Measurements from ENCODE around the gene ENGASE. TPM values are rescaled to one million over a fixed set of nuclear protein-coding genes. Genes with fewer than 3 reads are reported as not detected.

ENGASE gene
- total RNA-seq, 1 experiment from 2014 or later: 50.0 TPM

DNA sequence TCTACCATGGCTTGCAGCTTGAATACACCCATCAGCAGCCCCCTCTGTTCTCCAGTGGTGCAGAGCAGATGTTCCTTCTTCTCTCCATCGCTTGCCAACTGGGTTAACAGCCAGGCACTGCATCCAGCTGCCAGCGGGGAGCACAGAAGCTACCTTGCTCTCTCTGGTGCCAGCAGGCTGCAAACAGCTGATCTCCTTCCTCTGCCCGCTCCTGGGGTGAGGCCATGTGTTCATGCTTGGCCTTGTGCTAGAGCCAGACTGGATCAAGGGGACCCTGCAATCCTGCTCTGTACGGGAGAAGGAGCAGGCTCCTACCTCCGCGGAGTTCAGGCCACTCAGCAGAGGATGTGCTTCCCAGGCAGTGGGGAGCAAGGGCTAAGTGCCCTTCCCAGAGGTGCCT lies 24.1 kb upstream of the ENGASE start:
- no peak overlapping the region for H3K4me3 ChIP-seq (ENCODE audit: low read depth, low read length)
- intact Hi-C loops (cut with micrococcal nuclease; ENCODE audit: unreplicated experiment): no loop called here
- 0 out of 2 replicates have a peak, but pooled peaks cover 8% of the 10 kb centered on the region for H3K9me3 ChIP-seq
- Mint-ChIP-seq H3K4me1 (ENCODE audit: low read depth, unreplicated experiment) (no peaks in the 10 kb centered on the region), H3K27ac (ENCODE audit: unreplicated experiment) (no peak overlapping the region), H3K4me3 (ENCODE audit: unreplicated experiment) (no peak overlapping the region), H3K36me3 (ENCODE audit: insufficient read depth, unreplicated experiment) (no peaks in the 10 kb centered on the region), H3K27me3 (ENCODE audit: insufficient read depth, unreplicated experiment) (no peaks in the 10 kb centered on the region), H3K9me3 (ENCODE audit: unreplicated experiment) (peaks cover 18% of the 10 kb centered on the region)
- POLR2A ChIA-PET: no interaction called here
- BruUV-seq (replicated peaks): no TSS peak
- H3K4me1 ChIP-seq: no peaks in the 10 kb centered on the region
- H3K27me3 ChIP-seq (replicated peaks; ENCODE audit: control insufficient read depth, insufficient read depth, low read length): no peaks in the 10 kb centered on the region
- DNase-seq: no peak
- TF ChIP-seq, protein P1, sequence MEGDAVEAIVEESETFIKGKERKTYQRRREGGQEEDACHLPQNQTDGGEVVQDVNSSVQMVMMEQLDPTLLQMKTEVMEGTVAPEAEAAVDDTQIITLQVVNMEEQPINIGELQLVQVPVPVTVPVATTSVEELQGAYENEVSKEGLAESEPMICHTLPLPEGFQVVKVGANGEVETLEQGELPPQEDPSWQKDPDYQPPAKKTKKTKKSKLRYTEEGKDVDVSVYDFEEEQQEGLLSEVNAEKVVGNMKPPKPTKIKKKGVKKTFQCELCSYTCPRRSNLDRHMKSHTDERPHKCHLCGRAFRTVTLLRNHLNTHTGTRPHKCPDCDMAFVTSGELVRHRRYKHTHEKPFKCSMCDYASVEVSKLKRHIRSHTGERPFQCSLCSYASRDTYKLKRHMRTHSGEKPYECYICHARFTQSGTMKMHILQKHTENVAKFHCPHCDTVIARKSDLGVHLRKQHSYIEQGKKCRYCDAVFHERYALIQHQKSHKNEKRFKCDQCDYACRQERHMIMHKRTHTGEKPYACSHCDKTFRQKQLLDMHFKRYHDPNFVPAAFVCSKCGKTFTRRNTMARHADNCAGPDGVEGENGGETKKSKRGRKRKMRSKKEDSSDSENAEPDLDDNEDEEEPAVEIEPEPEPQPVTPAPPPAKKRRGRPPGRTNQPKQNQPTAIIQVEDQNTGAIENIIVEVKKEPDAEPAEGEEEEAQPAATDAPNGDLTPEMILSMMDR (IDR thresholded peaks at IDR 0.05; ENCODE audit: insufficient read depth in 1 of 2, low read depth in 1 of 2, low read length in 1 of 2, severe bottlenecking in 1 of 2, unreplicated experiment in 1 of 2): no peak
- CTCF ChIA-PET: interaction anchor here (1.0 kb wide), 1 partner anchor 350 kb away, joined by 3 read pairs; no protein-coding TSS in a partner anchor
- H3K36me3 ChIP-seq (ENCODE audit: control insufficient read depth, insufficient read depth, low read length): no peaks in the 10 kb centered on the region

DNA sequence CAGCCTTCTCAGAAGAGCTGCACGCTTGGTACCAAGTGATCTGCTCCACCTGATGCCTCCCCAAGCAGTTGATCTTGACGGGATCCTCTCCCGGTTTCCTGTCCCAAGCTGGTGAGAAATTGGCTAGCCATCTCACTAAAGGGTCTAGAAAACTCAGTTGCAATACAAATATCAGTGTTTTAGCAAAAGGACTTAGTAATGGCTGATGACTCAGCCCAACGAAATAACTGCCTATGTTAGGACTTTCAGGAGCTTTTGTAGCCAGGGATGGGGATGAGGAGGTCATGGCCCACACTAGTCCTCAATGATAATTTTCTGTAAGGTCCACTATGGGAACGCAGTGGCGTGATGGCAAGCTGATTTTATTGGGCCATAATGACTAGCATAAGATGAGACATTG lies 23.3 kb upstream of the ENGASE start:
- 0 out of 2 replicates have a peak, but pooled peaks cover 8% of the 10 kb centered on the region for H3K9me3 ChIP-seq
- no peaks in the 10 kb centered on the region for H3K36me3 ChIP-seq (ENCODE audit: control insufficient read depth, insufficient read depth, low read length)
- no peaks in the 10 kb centered on the region for H3K4me1 Mint-ChIP-seq (ENCODE audit: low read depth, unreplicated experiment)
- DNase-seq: no peak
- no peak overlapping the region for H3K27ac Mint-ChIP-seq (ENCODE audit: unreplicated experiment)
- no peaks in the 10 kb centered on the region for H3K36me3 Mint-ChIP-seq (ENCODE audit: insufficient read depth, unreplicated experiment)
- H3K9me3 Mint-ChIP-seq (ENCODE audit: unreplicated experiment): peaks cover 18% of the 10 kb centered on the region
- intact Hi-C loops (cut with micrococcal nuclease; ENCODE audit: unreplicated experiment): no loop called here
- CTCF ChIA-PET: no interaction called here
- POLR2A ChIA-PET: no interaction called here
- no peaks in the 10 kb centered on the region for H3K4me1 ChIP-seq
- TF ChIP-seq, protein P1 (IDR thresholded peaks at IDR 0.05; ENCODE audit: insufficient read depth in 1 of 2, low read depth in 1 of 2, low read length in 1 of 2, severe bottlenecking in 1 of 2, unreplicated experiment in 1 of 2): no peak
- H3K27me3 Mint-ChIP-seq (ENCODE audit: insufficient read depth, unreplicated experiment): no peaks in the 10 kb centered on the region
- no peak overlapping the region for H3K4me3 Mint-ChIP-seq (ENCODE audit: unreplicated experiment)
- no peaks in the 10 kb centered on the region for H3K27me3 ChIP-seq (replicated peaks; ENCODE audit: control insufficient read depth, insufficient read depth, low read length)
- H3K4me3 ChIP-seq (ENCODE audit: low read depth, low read length): no peak overlapping the region
- BruUV-seq (replicated peaks): no TSS peak

DNA sequence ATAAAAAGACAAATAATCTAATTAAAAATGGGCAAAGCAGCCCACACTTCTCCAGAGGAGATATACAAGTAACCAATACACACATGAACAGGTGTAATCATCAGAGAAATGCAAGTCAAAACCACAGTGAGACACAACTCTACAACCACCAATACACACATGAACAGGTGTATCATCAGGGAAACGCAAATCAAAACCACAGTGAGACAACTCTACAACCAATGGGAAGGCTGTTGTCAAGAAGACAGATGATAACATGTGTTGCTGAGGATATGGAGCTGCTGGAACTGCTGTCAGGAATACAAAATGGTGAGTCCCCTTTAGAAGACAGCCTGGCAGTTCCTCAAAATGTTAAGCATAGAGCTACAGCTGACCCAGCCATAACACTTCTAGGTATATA lies 22.5 kb upstream of the ENGASE start:
- no TSS peak for BruUV-seq (replicated peaks)
- no peaks in the 10 kb centered on the region for H3K36me3 Mint-ChIP-seq (ENCODE audit: insufficient read depth, unreplicated experiment)
- Histone ChIP-seq H3K27me3 (replicated peaks; ENCODE audit: control insufficient read depth, insufficient read depth, low read length) (no peaks in the 10 kb centered on the region), H3K36me3 (ENCODE audit: control insufficient read depth, insufficient read depth, low read length) (no peaks in the 10 kb centered on the region), H3K9me3 (0 out of 2 replicates have a peak, but pooled peaks cover 8% of the 10 kb centered on the region), H3K4me3 (ENCODE audit: low read depth, low read length) (no peak overlapping the region), H3K4me1 (no peaks in the 10 kb centered on the region)
- no peaks in the 10 kb centered on the region for H3K4me1 Mint-ChIP-seq (ENCODE audit: low read depth, unreplicated experiment)
- intact Hi-C loops (cut with micrococcal nuclease; ENCODE audit: unreplicated experiment): no loop called here
- H3K9me3 Mint-ChIP-seq (ENCODE audit: unreplicated experiment): peaks cover 18% of the 10 kb centered on the region
- ChIA-PET POLR2A (no interaction called here), CTCF (no interaction called here)
- H3K4me3 Mint-ChIP-seq (ENCODE audit: unreplicated experiment): no peak overlapping the region
- TF ChIP-seq, protein P1 (IDR thresholded peaks at IDR 0.05; ENCODE audit: insufficient read depth in 1 of 2, low read depth in 1 of 2, low read length in 1 of 2, severe bottlenecking in 1 of 2, unreplicated experiment in 1 of 2): no peak
- no peak for DNase-seq
- no peaks in the 10 kb centered on the region for H3K27me3 Mint-ChIP-seq (ENCODE audit: insufficient read depth, unreplicated experiment)
- H3K27ac Mint-ChIP-seq (ENCODE audit: unreplicated experiment): no peak overlapping the region
